Neural cell (in vitro differentiated cells): ENCODE results near the gene TXLNG.

Source experiments
- EP300 ChIP-seq: fragments of 450-650 bp; conservative IDR thresholded peaks from 2 replicates; pipeline ENCODE4 v1.6.1; 2014; ENCODE audit warnings: antibody characterized with exemption, mild to moderate bottlenecking, moderate library complexity; ENCODE audit not compliant: poor library complexity, severe bottlenecking
- EZH2 ChIP-seq: fragments of 200-600, 300-800 bp; shearing (Covaris generic), sonication (generic); IDR thresholded peaks from 2 replicates; pipeline ENCODE4 v1.6.1; 2014; ENCODE audit warnings: antibody characterized with exemption, low read length, borderline replicate concordance, mild to moderate bottlenecking; ENCODE audit not compliant: insufficient read depth, poor library complexity, severe bottlenecking
- MXI1 ChIP-seq: fragments of 450-650 bp; conservative IDR thresholded peaks from 2 replicates; pipeline ENCODE4 v1.6.1; 2014; ENCODE audit warnings: antibody characterized with exemption, mild to moderate bottlenecking; ENCODE audit not compliant: poor library complexity, severe bottlenecking
- POLR2AphosphoS5 ChIP-seq: IDR thresholded peaks from 2 replicates; pipeline ENCODE4 v1.6.1; 2012
- RAD21 ChIP-seq: fragments of 450-650 bp; conservative IDR thresholded peaks from 2 replicates; pipeline ENCODE4 v1.6.1; 2014; ENCODE audit warnings: antibody characterized with exemption, mild to moderate bottlenecking, moderate library complexity
- SMC3 ChIP-seq: fragments of 450-650 bp; conservative IDR thresholded peaks from 2 replicates; pipeline ENCODE4 v1.6.1; 2014; ENCODE audit warnings: antibody characterized with exemption, mild to moderate bottlenecking, moderate library complexity; ENCODE audit not compliant: poor library complexity
- TF ChIP-seq, protein P1 (sequence below): IDR thresholded peaks from 2 replicates; pipeline ENCODE4 v1.6.1; 2012; ENCODE audit warnings: borderline replicate concordance
- TF ChIP-seq, protein P2 (sequence below): fragments of 450-650 bp; IDR thresholded peaks from 2 replicates; pipeline ENCODE4 v1.5.1; 2014; ENCODE audit warnings: antibody characterized with exemption, mild to moderate bottlenecking, moderate library complexity; ENCODE audit not compliant: poor library complexity, severe bottlenecking

GRCh38 chrX:16862829-16863228 lies 76.6 kb downstream of the TXLNG start:
- TF ChIP-seq, protein P1, sequence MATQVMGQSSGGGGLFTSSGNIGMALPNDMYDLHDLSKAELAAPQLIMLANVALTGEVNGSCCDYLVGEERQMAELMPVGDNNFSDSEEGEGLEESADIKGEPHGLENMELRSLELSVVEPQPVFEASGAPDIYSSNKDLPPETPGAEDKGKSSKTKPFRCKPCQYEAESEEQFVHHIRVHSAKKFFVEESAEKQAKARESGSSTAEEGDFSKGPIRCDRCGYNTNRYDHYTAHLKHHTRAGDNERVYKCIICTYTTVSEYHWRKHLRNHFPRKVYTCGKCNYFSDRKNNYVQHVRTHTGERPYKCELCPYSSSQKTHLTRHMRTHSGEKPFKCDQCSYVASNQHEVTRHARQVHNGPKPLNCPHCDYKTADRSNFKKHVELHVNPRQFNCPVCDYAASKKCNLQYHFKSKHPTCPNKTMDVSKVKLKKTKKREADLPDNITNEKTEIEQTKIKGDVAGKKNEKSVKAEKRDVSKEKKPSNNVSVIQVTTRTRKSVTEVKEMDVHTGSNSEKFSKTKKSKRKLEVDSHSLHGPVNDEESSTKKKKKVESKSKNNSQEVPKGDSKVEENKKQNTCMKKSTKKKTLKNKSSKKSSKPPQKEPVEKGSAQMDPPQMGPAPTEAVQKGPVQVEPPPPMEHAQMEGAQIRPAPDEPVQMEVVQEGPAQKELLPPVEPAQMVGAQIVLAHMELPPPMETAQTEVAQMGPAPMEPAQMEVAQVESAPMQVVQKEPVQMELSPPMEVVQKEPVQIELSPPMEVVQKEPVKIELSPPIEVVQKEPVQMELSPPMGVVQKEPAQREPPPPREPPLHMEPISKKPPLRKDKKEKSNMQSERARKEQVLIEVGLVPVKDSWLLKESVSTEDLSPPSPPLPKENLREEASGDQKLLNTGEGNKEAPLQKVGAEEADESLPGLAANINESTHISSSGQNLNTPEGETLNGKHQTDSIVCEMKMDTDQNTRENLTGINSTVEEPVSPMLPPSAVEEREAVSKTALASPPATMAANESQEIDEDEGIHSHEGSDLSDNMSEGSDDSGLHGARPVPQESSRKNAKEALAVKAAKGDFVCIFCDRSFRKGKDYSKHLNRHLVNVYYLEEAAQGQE: no peak
- TF ChIP-seq, protein P2, sequence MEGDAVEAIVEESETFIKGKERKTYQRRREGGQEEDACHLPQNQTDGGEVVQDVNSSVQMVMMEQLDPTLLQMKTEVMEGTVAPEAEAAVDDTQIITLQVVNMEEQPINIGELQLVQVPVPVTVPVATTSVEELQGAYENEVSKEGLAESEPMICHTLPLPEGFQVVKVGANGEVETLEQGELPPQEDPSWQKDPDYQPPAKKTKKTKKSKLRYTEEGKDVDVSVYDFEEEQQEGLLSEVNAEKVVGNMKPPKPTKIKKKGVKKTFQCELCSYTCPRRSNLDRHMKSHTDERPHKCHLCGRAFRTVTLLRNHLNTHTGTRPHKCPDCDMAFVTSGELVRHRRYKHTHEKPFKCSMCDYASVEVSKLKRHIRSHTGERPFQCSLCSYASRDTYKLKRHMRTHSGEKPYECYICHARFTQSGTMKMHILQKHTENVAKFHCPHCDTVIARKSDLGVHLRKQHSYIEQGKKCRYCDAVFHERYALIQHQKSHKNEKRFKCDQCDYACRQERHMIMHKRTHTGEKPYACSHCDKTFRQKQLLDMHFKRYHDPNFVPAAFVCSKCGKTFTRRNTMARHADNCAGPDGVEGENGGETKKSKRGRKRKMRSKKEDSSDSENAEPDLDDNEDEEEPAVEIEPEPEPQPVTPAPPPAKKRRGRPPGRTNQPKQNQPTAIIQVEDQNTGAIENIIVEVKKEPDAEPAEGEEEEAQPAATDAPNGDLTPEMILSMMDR: no peak
- no peak for TF ChIP-seq EP300
- TF ChIP-seq EZH2: no peak
- TF ChIP-seq POLR2AphosphoS5: no peak
- no peak for TF ChIP-seq RAD21
- TF ChIP-seq MXI1: no peak
- TF ChIP-seq SMC3: no peak
